ENCODE data around the gene EPN3. TPM values are rescaled to one million over a fixed set of nuclear protein-coding genes. Genes with fewer than 3 reads are reported as not detected.

Gene EPN3
- total RNA-seq, 2 experiments from 2014 or later: not detected

GRCh38 chr17:50584116-50584515, 51.6 kb downstream of the EPN3 start:
- peaks cover 1% of the 10 kb centered on the region for H3K27me3 Mint-ChIP-seq
- no peaks in the 10 kb centered on the region for H3K36me3 Mint-ChIP-seq (ENCODE audit: low read depth)
- no peak for TF ChIP-seq CTCF (IDR thresholded peaks at IDR 0.05)
- no peak overlapping the region for H3K4me3 Mint-ChIP-seq
- ChIA-PET CTCF (no interaction called here), POLR2A (interaction anchor here (0.8 kb wide), 1 partner anchor 21 kb away, joined by 3 read pairs; no protein-coding TSS in a partner anchor)
- H3K9me3 Mint-ChIP-seq: no peaks in the 10 kb centered on the region
- DNase-seq: no peak
- H3K27ac Mint-ChIP-seq: no peak overlapping the region
- ATAC-seq: no peak
- H3K4me1 Mint-ChIP-seq (ENCODE audit: low read depth): no peaks in the 10 kb centered on the region
- intact Hi-C loops (cut with micrococcal nuclease): no loop called here

GRCh38 chr17:50584749-50585148, 52.2 kb downstream of the EPN3 start:
- Mint-ChIP-seq H3K4me1 (ENCODE audit: low read depth) (no peaks in the 10 kb centered on the region), H3K36me3 (ENCODE audit: low read depth) (no peaks in the 10 kb centered on the region), H3K9me3 (no peaks in the 10 kb centered on the region), H3K27me3 (peaks cover 1% of the 10 kb centered on the region), H3K4me3 (no peak overlapping the region), H3K27ac (no peak overlapping the region)
- ChIA-PET CTCF (no interaction called here), POLR2A (interaction anchor here (0.8 kb wide), 1 partner anchor 21 kb away, joined by 3 read pairs; no protein-coding TSS in a partner anchor)
- TF ChIP-seq CTCF (IDR thresholded peaks at IDR 0.05): no peak
- ATAC-seq: no peak
- intact Hi-C loops (cut with micrococcal nuclease): no loop called here
- DNase-seq: no peak

GRCh38 chr17:50585346-50585745, 52.8 kb downstream of the EPN3 start:
- ChIA-PET CTCF (no interaction called here), POLR2A (no interaction called here)
- no peak for ATAC-seq
- no peaks in the 10 kb centered on the region for H3K9me3 Mint-ChIP-seq
- intact Hi-C loops (cut with micrococcal nuclease): no loop called here
- H3K27me3 Mint-ChIP-seq: peaks cover 1% of the 10 kb centered on the region
- no peak overlapping the region for H3K27ac Mint-ChIP-seq
- H3K36me3 Mint-ChIP-seq (ENCODE audit: low read depth): no peaks in the 10 kb centered on the region
- H3K4me3 Mint-ChIP-seq: no peak overlapping the region
- no peak for TF ChIP-seq CTCF (IDR thresholded peaks at IDR 0.05)
- DNase-seq: no peak
- no peaks in the 10 kb centered on the region for H3K4me1 Mint-ChIP-seq (ENCODE audit: low read depth)

GRCh38 chr17:50585891-50586290, 53.4 kb downstream of the EPN3 start:
- DNase-seq (no peak), ATAC-seq (no peak)
- no peak overlapping the region for H3K4me3 Mint-ChIP-seq
- H3K9me3 Mint-ChIP-seq: no peaks in the 10 kb centered on the region
- H3K27me3 Mint-ChIP-seq: peaks cover 1% of the 10 kb centered on the region
- H3K4me1 Mint-ChIP-seq (ENCODE audit: low read depth): no peaks in the 10 kb centered on the region
- POLR2A ChIA-PET: no interaction called here
- no peak for TF ChIP-seq CTCF (IDR thresholded peaks at IDR 0.05)
- intact Hi-C loops (cut with micrococcal nuclease): no loop called here
- no peaks in the 10 kb centered on the region for H3K36me3 Mint-ChIP-seq (ENCODE audit: low read depth)
- no peak overlapping the region for H3K27ac Mint-ChIP-seq
- CTCF ChIA-PET: no interaction called here

GRCh38 chr17:50586421-50587247, 54.1 kb downstream of the EPN3 start:
- intact Hi-C loops (cut with micrococcal nuclease): no loop called here
- no peak overlapping the region for H3K27ac Mint-ChIP-seq

More at GRCh38 chr17:50586421-50587247, 54.1 kb downstream of the EPN3 start:
- no peak for DNase-seq
- no peak for ATAC-seq
- CTCF ChIA-PET: no interaction called here
- Mint-ChIP-seq H3K4me3 (no peak overlapping the region), H3K9me3 (no peaks in the 10 kb centered on the region), H3K36me3 (ENCODE audit: low read depth) (no peaks in the 10 kb centered on the region), H3K4me1 (ENCODE audit: low read depth) (no peaks in the 10 kb centered on the region), H3K27me3 (peaks cover 1% of the 10 kb centered on the region)
- no peak for TF ChIP-seq CTCF (IDR thresholded peaks at IDR 0.05)
- POLR2A ChIA-PET: interaction anchor here (1.1 kb wide), 1 partner anchor 49 kb away, joined by 3 read pairs; no protein-coding TSS in a partner anchor

Data from activated CD8-positive, alpha-beta T cell treated with anti-CD3 and anti-CD28 coated beads for 36 hours (primary cell).